HepG2 (cell line): ENCODE data around the gene VAPA. TPM values are rescaled to one million over a fixed set of nuclear protein-coding genes. Genes with fewer than 3 reads are reported as not detected.

Experiments used
- ATAC-seq: fragments of 200-7000 bp; cut with Tn5 transposase; 3 replicates; pipeline ENCODE4 v1.9.1; 2020; ENCODE audit warnings: mild to moderate bottlenecking, moderate library complexity
- BruUV-seq: library from RNA; stranded (reverse); fragments of 400-500 nt; replicated peaks from 2 replicates; lab custom pipeline; 2021; lab: Mats Ljungman, UMichigan
- CTCF ChIA-PET: fragments of 300-600 bp; formaldehyde crosslinking; extraction: SDS; loops from one replicate; lab custom pipeline; 2021; ENCODE audit warnings: low total read pairs, inconsistent platforms, low intra/inter-chr PET ratio; lab: Yijun Ruan, JAX
- POLR2A ChIA-PET: fragments of 350-600 bp; sonication (Branson Sonifier 250); formaldehyde crosslinking; loops from one replicate; lab custom pipeline; 2020; ENCODE audit warnings: antibody characterized with exemption, inconsistent platforms; lab: Yijun Ruan, JAX
- DNase-seq: peaks from one replicate; pipeline ENCODE4 v3.0.0-alpha.2; 2015; ENCODE audit warnings: low spot score
- FAIRE-seq: peaks from 3 replicates; lab custom pipeline; 2011; peaks lifted over from hg19 to GRCh38; lab: Jason Lieb, UNC
- H2AFZ ChIP-seq: one replicate; pipeline ENCODE4 v1.6.1; 2011; ENCODE audit warnings: low read length, inconsistent platforms
- H3K27ac ChIP-seq: fragments of 300-600 bp; 3 replicates; pipeline ENCODE4 v1.8.0; 2011; ENCODE audit warnings: mixed run types, mild to moderate bottlenecking, mixed read lengths, low read length, inconsistent platforms; ENCODE audit not compliant: insufficient read depth; ENCODE audit errors: extremely low read length
- H3K27me3 ChIP-seq, 2 experiments: fragments of 200-600 bp in 1 of 2; 2 replicates in 1 of 2; 3 replicates in 1 of 2; pipeline versions ENCODE4 v1.6.0 to v1.8.0; 2011; ENCODE audit warnings: low read length in 2 of 2, mild to moderate bottlenecking in 2 of 2, moderate library complexity in 2 of 2, inconsistent platforms in 1 of 2; ENCODE audit not compliant: insufficient read depth in 2 of 2, control insufficient read depth in 1 of 2
- H3K36me3 ChIP-seq, 2 experiments: fragments of 200-600 bp in 1 of 2; replicated peaks in 1 of 2; 2 replicates in 1 of 2; 3 replicates in 1 of 2; pipeline versions ENCODE4 v1.5.1 to v1.8.0; 2011; ENCODE audit warnings: low read length in 2 of 2, inconsistent platforms in 1 of 2; ENCODE audit not compliant: insufficient read depth in 2 of 2, control insufficient read depth in 1 of 2
- H3K4me1 ChIP-seq: 2 replicates; pipeline ENCODE4 v1.5.1; 2012; ENCODE audit warnings: low read length, inconsistent platforms; ENCODE audit not compliant: insufficient read depth
- H3K4me2 ChIP-seq: 2 replicates; pipeline ENCODE4 v1.6.0; 2011; ENCODE audit warnings: low read depth, low read length, inconsistent platforms
- H3K4me3 ChIP-seq, 3 experiments: fragments of 200-600 bp in 1 of 3; sonication (generic), shearing (Covaris generic) in 1 of 3; replicated peaks in 1 of 3; 2 replicates each; pipeline ENCODE4 v1.5.1; 2011 to 2016; ENCODE audit warnings: low read length in 3 of 3, inconsistent platforms in 2 of 3, low read depth in 2 of 3, mild to moderate bottlenecking in 2 of 3, control low read depth in 1 of 3, mixed read lengths in 1 of 3; ENCODE audit not compliant: insufficient read depth in 1 of 3
- H3K79me2 ChIP-seq: one replicate; pipeline ENCODE4 v1.6.1; 2011; ENCODE audit warnings: low read length, inconsistent platforms; ENCODE audit not compliant: insufficient read depth
- H3K9ac ChIP-seq: 2 replicates; pipeline ENCODE4 v1.6.0; 2011; ENCODE audit warnings: mild to moderate bottlenecking, low read depth, low read length, inconsistent platforms; ENCODE audit not compliant: insufficient read depth
- H3K9me3 ChIP-seq: 2 replicates; pipeline ENCODE4 v1.5.1; 2012; ENCODE audit warnings: mild to moderate bottlenecking, low read length
- H4K20me1 ChIP-seq: 2 replicates; pipeline ENCODE4 v1.6.0; 2011; ENCODE audit warnings: inconsistent platforms, mild to moderate bottlenecking, low read length, moderate library complexity; ENCODE audit not compliant: insufficient read depth
- ASH2L ChIP-seq: fragments of 300-600, 200-600 bp; sonication (generic); IDR thresholded peaks from 2 replicates; pipeline ENCODE4 v1.7.0; 2017; ENCODE audit warnings: low read depth, mild to moderate bottlenecking, moderate library complexity, mixed read lengths, low read length; ENCODE audit not compliant: insufficient read length
- ATM ChIP-seq: fragments of 450-650 bp; IDR thresholded peaks from 2 replicates; pipeline ENCODE4 v1.7.1; 2017; ENCODE audit warnings: mild to moderate bottlenecking, borderline replicate concordance
- FOXC1 ChIP-seq: sonication (generic); formaldehyde crosslinking; IDR thresholded peaks from 2 replicates; pipeline ENCODE4 v1.8.0; 2022; ENCODE audit warnings: mild to moderate bottlenecking, missing genetic modification reagents, borderline replicate concordance
- HOXA3 ChIP-seq: sonication (generic); formaldehyde crosslinking; IDR thresholded peaks from 2 replicates; pipeline ENCODE4 v1.5.0; 2020; ENCODE audit warnings: missing genetic modification reagents
- KLF16 ChIP-seq, 2 experiments: sonication (generic) in 1 of 2; formaldehyde crosslinking in 1 of 2; IDR thresholded peaks; 2 replicates each; pipeline versions ENCODE4 v1.6.1 to v1.8.0; 2016 to 2023; ENCODE audit warnings: missing genetic modification reagents in 2 of 2, missing compliant biosample characterization in 1 of 2
- PPARG ChIP-seq: conservative IDR thresholded peaks from 2 replicates; pipeline ENCODE4 v1.6.1; 2016; ENCODE audit warnings: missing biosample characterization, missing genetic modification reagents
- SP1 ChIP-seq, 2 experiments: fragments of 450-650 bp in 1 of 2; sonication (generic) in 1 of 2; formaldehyde crosslinking in 1 of 2; IDR thresholded peaks; 2 replicates each; pipeline versions ENCODE4 v1.4.0 to v1.6.1; 2016 to 2020; ENCODE audit warnings: missing genetic modification reagents in 1 of 2
- TCF7L2 ChIP-seq: IDR thresholded peaks from 2 replicates; pipeline ENCODE4 v1.6.1; 2011; ENCODE audit warnings: mild to moderate bottlenecking, low read depth, low read length, moderate library complexity
- ZNF333 ChIP-seq: sonication (generic); formaldehyde crosslinking; IDR thresholded peaks from 2 replicates; pipeline ENCODE4 v1.4.0; 2020; ENCODE audit warnings: mild to moderate bottlenecking, missing genetic modification reagents, borderline replicate concordance
- ZNF598 ChIP-seq: sonication (generic); formaldehyde crosslinking; IDR thresholded peaks from 2 replicates; pipeline ENCODE4 v1.5.1; 2020; ENCODE audit warnings: mild to moderate bottlenecking, missing genetic modification reagents, borderline replicate concordance
- WGBS: methylation state at CpG from one replicate; pipeline ENCODE4 v1.1.6; 2017; ENCODE audit warnings: low lambda C conversion rate; 5-methylcytosine and 5-hydroxymethylcytosine counted together
- in situ Hi-C: cut with HindIII; loops from 2 replicates; pipeline ENCODE4 v1.10.0; 2017; ENCODE audit warnings: low pct_unique_long_range_greater_than_20kb; ENCODE audit not compliant: extremely low pct_ligation_motif_present
- intact Hi-C: fragments of 100-400 bp; cut with micrococcal nuclease; formaldehyde crosslinking; loops from one replicate; pipeline ENCODE4 v1.10.0; 2022; ENCODE audit not compliant: unreplicated experiment
- polyA plus RNA-seq, 8 experiments: library from polyadenylated mRNA; depleted of rRNA in 3 of 8; stranded (reverse) in 7 of 8; unstranded in 1 of 8; fragments of >200 nt; fragmentation: Illumina TruSeq in 4 of 8; extraction: Trizol in 4 of 8; gene quantifications; 2 replicates each; pipeline versions ENCODE4 v1.2.1 to v1.2.3, GENCODE V29; 2011 to 2016; ENCODE audit warnings: low read depth in 4 of 8, missing spikeins in 1 of 8, mixed read lengths in 1 of 8; ENCODE audit not compliant: insufficient read depth in 1 of 8
- total RNA-seq, 5 experiments: library from RNA; depleted of rRNA; stranded (reverse); fragments of >200 nt; fragmentation: Illumina TruSeq; extraction: Trizol; gene quantifications; 2 replicates each; pipeline ENCODE4 v1.2.3, GENCODE V29; 2016; ENCODE audit warnings: low read depth in 1 of 5
- TF ChIP-seq, protein P1 (sequence below): sonication (generic); formaldehyde crosslinking; IDR thresholded peaks from 2 replicates; pipeline ENCODE4 v1.9.0; 2022; ENCODE audit warnings: missing genetic modification reagents, mild to moderate bottlenecking, borderline replicate concordance
- TF ChIP-seq, protein P2 (sequence below): sonication (generic); formaldehyde crosslinking; IDR thresholded peaks from 2 replicates; pipeline ENCODE4 v1.4.0; 2020; ENCODE audit warnings: missing genetic modification reagents, borderline replicate concordance
- TF ChIP-seq, protein P3 (sequence below): IDR thresholded peaks from 2 replicates; pipeline ENCODE4 v1.6.1; 2012; ENCODE audit warnings: low read depth, low read length, improper control_type of control experiment

Gene VAPA
- total and polyA plus RNA-seq, 2 of the 13 experiments (the other 11 are each of a cell fraction or from before 2014, with no cell fraction given) = 167 to 294 TPM

DNA sequence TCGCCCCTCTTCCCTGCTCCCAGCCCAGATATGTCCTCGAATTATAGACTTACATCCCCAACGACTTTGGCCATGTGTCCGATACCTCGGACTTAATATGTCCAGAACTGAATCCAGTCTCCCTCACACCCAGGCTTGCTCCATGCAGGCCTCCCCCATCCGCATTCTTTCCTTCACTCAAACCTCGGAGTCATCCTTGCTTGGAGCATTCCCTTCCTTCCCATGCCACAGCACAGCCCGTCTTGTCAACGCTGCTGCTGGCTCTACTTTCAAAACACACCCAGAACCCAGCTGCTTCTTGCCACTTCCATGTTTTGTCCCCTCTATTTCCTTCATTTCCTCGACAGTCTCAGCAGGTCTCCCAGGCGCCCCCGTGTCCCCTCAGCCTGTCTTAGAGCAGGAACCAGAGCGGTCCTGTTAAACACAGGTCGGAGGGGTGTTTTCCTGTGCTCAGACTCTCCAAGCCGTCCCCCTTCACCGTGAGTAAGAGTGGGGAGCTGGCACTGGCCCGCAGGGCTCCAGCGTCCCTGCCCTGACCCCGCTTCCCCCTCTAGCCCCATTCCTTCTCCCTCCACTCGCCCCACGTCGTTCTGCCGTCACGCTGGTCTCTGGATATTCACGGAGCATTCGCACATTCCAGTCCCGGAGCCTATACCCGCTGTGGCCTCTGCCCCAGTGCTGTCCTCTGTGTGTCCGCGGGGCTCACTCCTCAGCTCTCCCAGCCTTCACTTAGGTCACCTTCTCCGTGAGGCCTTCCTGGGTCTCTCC, 54.4 kb downstream of the VAPA start (continued):
- TF ChIP-seq, protein P1, sequence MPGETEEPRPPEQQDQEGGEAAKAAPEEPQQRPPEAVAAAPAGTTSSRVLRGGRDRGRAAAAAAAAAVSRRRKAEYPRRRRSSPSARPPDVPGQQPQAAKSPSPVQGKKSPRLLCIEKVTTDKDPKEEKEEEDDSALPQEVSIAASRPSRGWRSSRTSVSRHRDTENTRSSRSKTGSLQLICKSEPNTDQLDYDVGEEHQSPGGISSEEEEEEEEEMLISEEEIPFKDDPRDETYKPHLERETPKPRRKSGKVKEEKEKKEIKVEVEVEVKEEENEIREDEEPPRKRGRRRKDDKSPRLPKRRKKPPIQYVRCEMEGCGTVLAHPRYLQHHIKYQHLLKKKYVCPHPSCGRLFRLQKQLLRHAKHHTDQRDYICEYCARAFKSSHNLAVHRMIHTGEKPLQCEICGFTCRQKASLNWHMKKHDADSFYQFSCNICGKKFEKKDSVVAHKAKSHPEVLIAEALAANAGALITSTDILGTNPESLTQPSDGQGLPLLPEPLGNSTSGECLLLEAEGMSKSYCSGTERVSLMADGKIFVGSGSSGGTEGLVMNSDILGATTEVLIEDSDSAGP (CRISPR knock-in tag) = no peak

DNA sequence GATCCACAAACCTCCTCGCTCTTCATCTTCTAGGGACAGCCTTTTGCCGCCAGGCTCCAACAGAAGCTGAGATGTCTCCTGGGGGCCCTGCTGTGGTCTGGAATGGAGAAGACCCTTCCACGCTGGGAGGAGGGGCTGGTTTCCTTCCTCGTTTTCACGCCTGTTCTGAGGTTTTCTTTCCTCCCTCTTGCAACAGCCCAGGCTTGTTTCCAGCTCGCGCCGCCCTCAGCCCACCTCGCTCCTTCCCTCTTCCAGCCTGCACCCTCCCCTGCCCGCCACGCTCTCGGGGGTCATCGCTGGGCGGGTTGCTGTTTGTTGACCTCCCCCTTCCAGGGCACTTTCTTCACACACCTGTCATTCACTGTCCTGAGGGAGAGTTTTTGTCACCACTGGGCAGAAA, 55.4 kb downstream of the VAPA start:
- no peaks in the 10 kb centered on the region for H3K9me3 ChIP-seq
- WGBS = 73% methylated on average over 14 of the region's 14 CpGs
- DNase-seq (no peak), ATAC-seq (no peak), FAIRE-seq (no peak)
- H2AFZ ChIP-seq = no peak overlapping the region
- H3K9ac ChIP-seq = no peak overlapping the region
- no peak overlapping the region for H3K27ac ChIP-seq
- H3K4me2 ChIP-seq = no peak overlapping the region
- no peak for TF ChIP-seq KLF16 (CRISPR knock-in tag; IDR thresholded peaks at IDR 0.05)
- no peak for TF ChIP-seq ZNF333 (CRISPR knock-in tag)
- no peak for TF ChIP-seq TCF7L2
- TF ChIP-seq PPARG = no peak
- TF ChIP-seq ATM = no peak
- no peak for TF ChIP-seq ASH2L
- TF ChIP-seq, protein P2, sequence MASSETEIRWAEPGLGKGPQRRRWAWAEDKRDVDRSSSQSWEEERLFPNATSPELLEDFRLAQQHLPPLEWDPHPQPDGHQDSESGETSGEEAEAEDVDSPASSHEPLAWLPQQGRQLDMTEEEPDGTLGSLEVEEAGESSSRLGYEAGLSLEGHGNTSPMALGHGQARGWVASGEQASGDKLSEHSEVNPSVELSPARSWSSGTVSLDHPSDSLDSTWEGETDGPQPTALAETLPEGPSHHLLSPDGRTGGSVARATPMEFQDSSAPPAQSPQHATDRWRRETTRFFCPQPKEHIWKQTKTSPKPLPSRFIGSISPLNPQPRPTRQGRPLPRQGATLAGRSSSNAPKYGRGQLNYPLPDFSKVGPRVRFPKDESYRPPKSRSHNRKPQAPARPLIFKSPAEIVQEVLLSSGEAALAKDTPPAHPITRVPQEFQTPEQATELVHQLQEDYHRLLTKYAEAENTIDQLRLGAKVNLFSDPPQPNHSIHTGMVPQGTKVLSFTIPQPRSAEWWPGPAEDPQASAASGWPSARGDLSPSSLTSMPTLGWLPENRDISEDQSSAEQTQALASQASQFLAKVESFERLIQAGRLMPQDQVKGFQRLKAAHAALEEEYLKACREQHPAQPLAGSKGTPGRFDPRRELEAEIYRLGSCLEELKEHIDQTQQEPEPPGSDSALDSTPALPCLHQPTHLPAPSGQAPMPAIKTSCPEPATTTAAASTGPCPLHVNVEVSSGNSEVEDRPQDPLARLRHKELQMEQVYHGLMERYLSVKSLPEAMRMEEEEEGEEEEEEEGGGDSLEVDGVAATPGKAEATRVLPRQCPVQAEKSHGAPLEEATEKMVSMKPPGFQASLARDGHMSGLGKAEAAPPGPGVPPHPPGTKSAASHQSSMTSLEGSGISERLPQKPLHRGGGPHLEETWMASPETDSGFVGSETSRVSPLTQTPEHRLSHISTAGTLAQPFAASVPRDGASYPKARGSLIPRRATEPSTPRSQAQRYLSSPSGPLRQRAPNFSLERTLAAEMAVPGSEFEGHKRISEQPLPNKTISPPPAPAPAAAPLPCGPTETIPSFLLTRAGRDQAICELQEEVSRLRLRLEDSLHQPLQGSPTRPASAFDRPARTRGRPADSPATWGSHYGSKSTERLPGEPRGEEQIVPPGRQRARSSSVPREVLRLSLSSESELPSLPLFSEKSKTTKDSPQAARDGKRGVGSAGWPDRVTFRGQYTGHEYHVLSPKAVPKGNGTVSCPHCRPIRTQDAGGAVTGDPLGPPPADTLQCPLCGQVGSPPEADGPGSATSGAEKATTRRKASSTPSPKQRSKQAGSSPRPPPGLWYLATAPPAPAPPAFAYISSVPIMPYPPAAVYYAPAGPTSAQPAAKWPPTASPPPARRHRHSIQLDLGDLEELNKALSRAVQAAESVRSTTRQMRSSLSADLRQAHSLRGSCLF (CRISPR knock-in tag) = no peak
- TF ChIP-seq ZNF598 (CRISPR knock-in tag) = no peak
- TF ChIP-seq HOXA3 (CRISPR knock-in tag) = no peak
- no peak for TF ChIP-seq SP1 (IDR thresholded peaks at IDR 0.05)
- no peak for TF ChIP-seq SP1 (CRISPR knock-in tag; IDR thresholded peaks at IDR 0.05)
- no peak for TF ChIP-seq FOXC1 (CRISPR knock-in tag)
- TF ChIP-seq, protein P3, sequence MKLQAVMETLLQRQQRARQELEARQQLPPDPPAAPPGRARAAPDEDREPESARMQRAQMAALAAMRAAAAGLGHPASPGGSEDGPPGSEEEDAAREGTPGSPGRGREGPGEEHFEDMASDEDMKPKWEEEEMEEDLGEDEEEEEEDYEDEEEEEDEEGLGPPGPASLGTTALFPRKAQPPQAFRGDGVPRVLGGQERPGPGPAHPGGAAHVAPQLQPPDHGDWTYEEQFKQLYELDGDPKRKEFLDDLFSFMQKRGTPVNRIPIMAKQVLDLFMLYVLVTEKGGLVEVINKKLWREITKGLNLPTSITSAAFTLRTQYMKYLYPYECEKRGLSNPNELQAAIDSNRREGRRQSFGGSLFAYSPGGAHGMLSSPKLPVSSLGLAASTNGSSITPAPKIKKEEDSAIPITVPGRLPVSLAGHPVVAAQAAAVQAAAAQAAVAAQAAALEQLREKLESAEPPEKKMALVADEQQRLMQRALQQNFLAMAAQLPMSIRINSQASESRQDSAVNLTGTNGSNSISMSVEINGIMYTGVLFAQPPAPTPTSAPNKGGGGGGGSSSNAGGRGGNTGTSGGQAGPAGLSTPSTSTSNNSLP = no peak
- H3K27me3 ChIP-seq = no peaks in the 10 kb centered on the region
- CTCF ChIA-PET = no interaction called here
- no TSS peak for BruUV-seq
- no peaks in the 10 kb centered on the region for H4K20me1 ChIP-seq
- intact Hi-C loops = no loop called here
- in situ Hi-C loops = no loop called here
- no peaks in the 10 kb centered on the region for H3K4me1 ChIP-seq
- H3K4me3 ChIP-seq = no peak overlapping the region
- H3K79me2 ChIP-seq = no peaks in the 10 kb centered on the region
- POLR2A ChIA-PET = no interaction called here
- no peaks in the 10 kb centered on the region for H3K36me3 ChIP-seq
